OCI-LY1 (cell line): ENCODE results near the gene RTKN2.
A peak's percentile ranks its signal among the peaks of the same experiment; 100 is the strongest.
"Not testable (repeated sequence)": the region's sequence is repeated elsewhere in the genome, so short reads cannot be mapped to it uniquely, and the experiment has no call there.

ENCODE experiments used
- H2AFZ ChIP-seq: fragments of 200-600 bp; sonication (generic), shearing (Covaris generic); 2 replicates; pipeline ENCODE4 v1.6.0; 2014; ENCODE audit warnings: antibody characterized with exemption, mild to moderate bottlenecking, low read length
- H3F3A ChIP-seq: fragments of 200-600 bp; sonication (generic), shearing (Covaris generic); 2 replicates; pipeline ENCODE4 v1.6.0; 2014; ENCODE audit warnings: mild to moderate bottlenecking, antibody characterized with exemption, low read length, moderate library complexity; ENCODE audit not compliant: insufficient read depth
- H3K27ac ChIP-seq: fragments of 200-600 bp; sonication (generic); 2 replicates; pipeline ENCODE4 v1.5.1; 2014; ENCODE audit warnings: low read length, mixed run types, mild to moderate bottlenecking, low read depth; ENCODE audit not compliant: poor library complexity, severe bottlenecking
- H3K27me3 ChIP-seq: fragments of 200-600 bp; sonication (generic); 2 replicates; pipeline ENCODE4 v1.6.0; 2014; ENCODE audit warnings: antibody characterized with exemption, mild to moderate bottlenecking, low read length, moderate library complexity; ENCODE audit not compliant: insufficient read depth
- H3K36me3 ChIP-seq: fragments of 200-600 bp; sonication (generic); 2 replicates; pipeline ENCODE4 v1.6.1; 2014; ENCODE audit warnings: mild to moderate bottlenecking, antibody characterized with exemption, low read length, moderate library complexity, mixed read lengths; ENCODE audit not compliant: insufficient read depth
- H3K4me1 ChIP-seq: fragments of 200-600 bp; sonication (generic); 2 replicates; pipeline ENCODE4 v1.5.1; 2014; ENCODE audit warnings: mild to moderate bottlenecking, low read length, moderate library complexity; ENCODE audit not compliant: insufficient read depth, severe bottlenecking
- H3K4me2 ChIP-seq: fragments of 200-600 bp; sonication (generic), shearing (Covaris generic); 2 replicates; pipeline ENCODE4 v1.6.1; 2014; ENCODE audit warnings: low read length
- H3K4me3 ChIP-seq: fragments of 200-600 bp; sonication (generic); 2 replicates; pipeline ENCODE4 v1.5.1; 2014; ENCODE audit warnings: low read length, low read depth, mild to moderate bottlenecking, mixed read lengths; ENCODE audit not compliant: poor library complexity, severe bottlenecking
- H3K79me2 ChIP-seq: fragments of 200-600 bp; shearing (Covaris generic); 2 replicates; pipeline ENCODE4 v1.6.1; 2016; ENCODE audit warnings: mixed run types, low read length, mixed read lengths; ENCODE audit not compliant: insufficient read depth
- H3K9ac ChIP-seq: fragments of 200-600 bp; sonication (generic), shearing (Covaris generic); 2 replicates; pipeline ENCODE4 v1.6.1; 2014; ENCODE audit warnings: mild to moderate bottlenecking, low read length, mixed read lengths
- H3K9me2 ChIP-seq: fragments of 200-600 bp; sonication (generic), shearing (Covaris generic); 2 replicates; pipeline ENCODE4 v1.6.1; 2014; ENCODE audit warnings: low read depth, mild to moderate bottlenecking, low read length, mixed read lengths
- H3K9me3 ChIP-seq: fragments of 200-600 bp; shearing (Covaris generic); 2 replicates; pipeline ENCODE4 v1.6.1; 2014; ENCODE audit warnings: low read length, mixed read lengths
- H4K20me1 ChIP-seq: fragments of 200-600 bp; sonication (generic), shearing (Covaris generic); 2 replicates; pipeline ENCODE4 v1.6.0; 2016; ENCODE audit warnings: mild to moderate bottlenecking, low read length; ENCODE audit not compliant: insufficient read depth
- CTCF ChIP-seq: fragments of 200-600 bp; sonication (generic), shearing (Covaris generic); IDR thresholded peaks from 2 replicates; pipeline ENCODE4 v1.5.1; 2017; ENCODE audit warnings: mild to moderate bottlenecking, antibody characterized with exemption, low read length, moderate library complexity, mixed read lengths
- EZH2 ChIP-seq: fragments of 200-600 bp; sonication (generic), shearing (Covaris generic); IDR thresholded peaks from 2 replicates; pipeline ENCODE4 v1.8.0; 2017; ENCODE audit warnings: borderline replicate concordance, mixed run types, mild to moderate bottlenecking, antibody characterized with exemption, low read length, moderate library complexity, mixed read lengths

The RTKN2 gene

GRCh38 chr10:62243647-62243997 is 25.0 kb downstream of the RTKN2 start:
- Histone ChIP-seq H3K9ac (peak overlapping the region; percentile 28), H3K27ac (peak overlapping the region; percentile 79)
- TF ChIP-seq EZH2 = no peak
- no peak for TF ChIP-seq CTCF

GRCh38 chr10:62242965-62243646 is 25.5 kb downstream of the RTKN2 start:
- Histone ChIP-seq H3K4me1 (peaks cover 57% of the 10 kb centered on the region), H3K79me2 (peaks cover 10% of the 10 kb centered on the region; the same call in 1 of the 2 replicates), H3K4me2 (peak overlapping the region; percentile 44), H3K27ac (peak overlapping the region; percentile 79), H3K9ac (peak overlapping the region; percentile 28; the same call in 1 of the 2 replicates)
- H3F3A ChIP-seq, H3K9me2 ChIP-seq, H3K9me3 ChIP-seq, H3K27me3 ChIP-seq, H3K36me3 ChIP-seq, H3K4me3 ChIP-seq, H2AFZ ChIP-seq, H4K20me1 ChIP-seq: not testable (repeated sequence)

More at GRCh38 chr10:62243647-62243997, 25.0 kb downstream of the RTKN2 start:
- no peaks in the 10 kb centered on the region for H3K36me3 ChIP-seq
- no peaks in the 10 kb centered on the region for H3K9me2 ChIP-seq
- H3K79me2 ChIP-seq = peaks cover 15% of the 10 kb centered on the region; the same call in 1 of the 2 replicates
- no peaks in the 10 kb centered on the region for H3K9me3 ChIP-seq
- H3K4me3 ChIP-seq = no peak overlapping the region
- H3K4me1 ChIP-seq = peaks cover 62% of the 10 kb centered on the region
- H3K27me3 ChIP-seq = no peaks in the 10 kb centered on the region
- no peaks in the 10 kb centered on the region for H4K20me1 ChIP-seq
- H3F3A ChIP-seq = no peaks in the 10 kb centered on the region; the same call in 1 of the 2 replicates
- H2AFZ ChIP-seq = no peak overlapping the region
- H3K4me2 ChIP-seq = peak overlapping the region; percentile 44

- not testable (repeated sequence) for H3K79me2 ChIP-seq, H3K9me2 ChIP-seq, H3K27ac ChIP-seq, H2AFZ ChIP-seq, H3K9ac ChIP-seq, H3K27me3 ChIP-seq, H3K9me3 ChIP-seq, H3K4me3 ChIP-seq, H3F3A ChIP-seq, H4K20me1 ChIP-seq, H3K4me2 ChIP-seq, H3K36me3 ChIP-seq
- peaks cover 57% of the 10 kb centered on the region for H3K4me1 ChIP-seq
Measured at GRCh38 chr10:62241521-62241920, 27.1 kb downstream of the RTKN2 start.

GRCh38 chr10:62239994-62240393 is 28.6 kb downstream of the RTKN2 start:
- H3F3A ChIP-seq = no peaks in the 10 kb centered on the region
- peaks cover 43% of the 10 kb centered on the region for H3K4me1 ChIP-seq
- no peak overlapping the region for H3K9ac ChIP-seq

More at GRCh38 chr10:62239994-62240393, 28.6 kb downstream of the RTKN2 start:
- no peak overlapping the region for H3K4me3 ChIP-seq
- H3K9me3 ChIP-seq = no peaks in the 10 kb centered on the region
- no peaks in the 10 kb centered on the region for H3K79me2 ChIP-seq
- H3K9me2 ChIP-seq = no peaks in the 10 kb centered on the region
- TF ChIP-seq EZH2 = no peak
- no peak for TF ChIP-seq CTCF
- H3K36me3 ChIP-seq = peaks cover 7% of the 10 kb centered on the region; the same call in 1 of the 2 replicates
- no peaks in the 10 kb centered on the region for H4K20me1 ChIP-seq
- 0 out of 2 replicates have a peak overlapping the region, but pooled peaks have one; percentile 3 for H3K4me2 ChIP-seq
- H3K27me3 ChIP-seq = no peaks in the 10 kb centered on the region
- H3K27ac ChIP-seq = no peak overlapping the region
- no peak overlapping the region; the same call in 1 of the 2 replicates for H2AFZ ChIP-seq
